T-helper 2 cell treated with Interferon-gamma antibody and Interleukin-4, amounts not matched to agents 5 μg/mL and 100 μg/mL, for 36 hours (primary cell): ENCODE data around the gene LRRC23.
"Not testable (repeated sequence)": the region's sequence is repeated elsewhere in the genome, so short reads cannot be mapped to it uniquely, and the experiment has no call there.

ENCODE experiments used
- DNase-seq: peaks from one replicate; pipeline ENCODE4 v3.0.0; 2021; ENCODE audit warnings: low spot score
- H3K27ac Mint-ChIP-seq: one replicate; pipeline ENCODE4 v1.8.0; 2021; ENCODE audit warnings: mild to moderate bottlenecking, mixed read lengths
- H3K27me3 Mint-ChIP-seq: one replicate; pipeline ENCODE4 v1.8.0; 2021; ENCODE audit warnings: low read depth, mixed read lengths
- H3K36me3 Mint-ChIP-seq: one replicate; pipeline ENCODE4 v1.8.0; 2021; ENCODE audit warnings: low read depth, mixed read lengths
- H3K4me1 Mint-ChIP-seq: one replicate; pipeline ENCODE4 v1.8.0; 2021; ENCODE audit warnings: low read depth, mixed read lengths
- H3K4me3 Mint-ChIP-seq: one replicate; pipeline ENCODE4 v1.8.0; 2022; ENCODE audit warnings: mild to moderate bottlenecking, moderate library complexity, mixed read lengths
- H3K9me3 Mint-ChIP-seq: one replicate; pipeline ENCODE4 v1.8.0; 2021; ENCODE audit warnings: mixed read lengths

Gene LRRC23

GRCh38 chr12:6868211-6869048 lies 36.2 kb upstream of the LRRC23 start:
- Mint-ChIP-seq H3K27ac (peak overlapping the region; percentile 80), H3K9me3 (no peaks in the 10 kb centered on the region), H3K36me3 (peaks cover 65% of the 10 kb centered on the region), H3K4me1 (peaks cover 44% of the 10 kb centered on the region), H3K4me3 (peak overlapping the region; percentile 93), H3K27me3 (no peaks in the 10 kb centered on the region)
- DNase-seq, result no peak

GRCh38 chr12:6869049-6870021 lies 35.3 kb upstream of the LRRC23 start:
- Mint-ChIP-seq H3K27me3 (no peaks in the 10 kb centered on the region), H3K27ac (peak overlapping the region; percentile 80), H3K4me3 (peak overlapping the region; percentile 93), H3K9me3 (no peaks in the 10 kb centered on the region), H3K36me3 (peaks cover 60% of the 10 kb centered on the region), H3K4me1 (peaks cover 47% of the 10 kb centered on the region)
- DNase-seq, result peak; percentile 71

DNA sequence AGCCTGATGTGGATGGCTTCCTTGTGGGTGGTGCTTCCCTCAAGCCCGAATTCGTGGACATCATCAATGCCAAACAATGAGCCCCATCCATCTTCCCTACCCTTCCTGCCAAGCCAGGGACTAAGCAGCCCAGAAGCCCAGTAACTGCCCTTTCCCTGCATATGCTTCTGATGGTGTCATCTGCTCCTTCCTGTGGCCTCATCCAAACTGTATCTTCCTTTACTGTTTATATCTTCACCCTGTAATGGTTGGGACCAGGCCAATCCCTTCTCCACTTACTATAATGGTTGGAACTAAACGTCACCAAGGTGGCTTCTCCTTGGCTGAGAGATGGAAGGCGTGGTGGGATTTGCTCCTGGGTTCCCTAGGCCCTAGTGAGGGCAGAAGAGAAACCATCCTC lies 34.3 kb upstream of the LRRC23 start:
- peak overlapping the region; percentile 93 for H3K4me3 Mint-ChIP-seq
- H3K9me3 Mint-ChIP-seq, H3K27me3 Mint-ChIP-seq, DNase-seq: not testable (repeated sequence)
- peak overlapping the region; percentile 31 for H3K27ac Mint-ChIP-seq
- H3K4me1 Mint-ChIP-seq, result peaks cover 49% of the 10 kb centered on the region
- H3K36me3 Mint-ChIP-seq, result peaks cover 55% of the 10 kb centered on the region

DNA sequence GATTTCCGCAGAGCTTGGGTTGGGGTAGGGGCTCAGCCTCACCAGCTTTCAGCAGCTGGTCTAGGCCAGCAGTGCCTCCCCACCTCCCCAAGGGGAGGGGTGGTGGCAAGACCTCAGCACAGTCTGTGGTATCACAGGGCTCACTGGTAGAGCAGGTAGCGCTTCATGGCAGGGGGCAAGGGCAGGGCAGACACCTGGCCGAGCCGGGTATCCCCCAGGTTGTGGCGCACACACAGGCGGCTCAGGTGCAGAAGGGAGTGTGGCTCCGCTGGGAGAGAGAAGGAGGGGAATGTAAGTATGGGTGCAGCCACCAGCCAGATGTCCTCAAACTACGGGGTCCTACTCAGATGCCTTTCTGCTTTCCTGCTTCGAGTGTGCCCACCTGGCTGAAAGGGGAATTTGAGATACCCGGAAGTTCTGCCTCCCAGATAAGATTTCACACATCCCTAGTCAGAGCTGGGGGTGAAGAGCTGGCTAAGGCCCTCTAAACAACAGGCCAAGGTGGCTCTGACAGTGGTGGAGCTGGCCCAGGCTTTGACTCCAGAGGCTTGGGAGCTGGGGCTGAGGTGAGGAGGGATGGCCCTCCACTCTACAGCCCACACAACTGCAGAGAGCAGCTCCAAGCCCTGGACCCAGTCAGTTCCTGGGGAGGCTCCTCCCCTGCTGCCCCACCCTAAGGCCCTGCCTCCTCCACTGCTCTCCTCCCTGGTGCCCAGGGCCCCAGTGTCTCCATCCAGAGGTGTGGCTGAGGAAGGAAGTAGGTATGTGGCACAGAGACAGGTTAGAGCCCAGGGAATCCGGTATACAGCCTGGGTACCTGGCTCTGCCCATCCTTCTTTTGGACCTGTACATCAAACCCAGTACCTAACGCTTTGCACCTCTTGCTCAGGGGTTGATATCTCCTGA lies 33.3 kb upstream of the LRRC23 start:
- Mint-ChIP-seq H3K36me3 (peaks cover 51% of the 10 kb centered on the region), H3K4me1 (peaks cover 51% of the 10 kb centered on the region), H3K27ac (peak overlapping the region; percentile 88), H3K9me3 (no peaks in the 10 kb centered on the region), H3K27me3 (no peaks in the 10 kb centered on the region), H3K4me3 (peak overlapping the region; percentile 93)
- peak; percentile 50 for DNase-seq

DNA sequence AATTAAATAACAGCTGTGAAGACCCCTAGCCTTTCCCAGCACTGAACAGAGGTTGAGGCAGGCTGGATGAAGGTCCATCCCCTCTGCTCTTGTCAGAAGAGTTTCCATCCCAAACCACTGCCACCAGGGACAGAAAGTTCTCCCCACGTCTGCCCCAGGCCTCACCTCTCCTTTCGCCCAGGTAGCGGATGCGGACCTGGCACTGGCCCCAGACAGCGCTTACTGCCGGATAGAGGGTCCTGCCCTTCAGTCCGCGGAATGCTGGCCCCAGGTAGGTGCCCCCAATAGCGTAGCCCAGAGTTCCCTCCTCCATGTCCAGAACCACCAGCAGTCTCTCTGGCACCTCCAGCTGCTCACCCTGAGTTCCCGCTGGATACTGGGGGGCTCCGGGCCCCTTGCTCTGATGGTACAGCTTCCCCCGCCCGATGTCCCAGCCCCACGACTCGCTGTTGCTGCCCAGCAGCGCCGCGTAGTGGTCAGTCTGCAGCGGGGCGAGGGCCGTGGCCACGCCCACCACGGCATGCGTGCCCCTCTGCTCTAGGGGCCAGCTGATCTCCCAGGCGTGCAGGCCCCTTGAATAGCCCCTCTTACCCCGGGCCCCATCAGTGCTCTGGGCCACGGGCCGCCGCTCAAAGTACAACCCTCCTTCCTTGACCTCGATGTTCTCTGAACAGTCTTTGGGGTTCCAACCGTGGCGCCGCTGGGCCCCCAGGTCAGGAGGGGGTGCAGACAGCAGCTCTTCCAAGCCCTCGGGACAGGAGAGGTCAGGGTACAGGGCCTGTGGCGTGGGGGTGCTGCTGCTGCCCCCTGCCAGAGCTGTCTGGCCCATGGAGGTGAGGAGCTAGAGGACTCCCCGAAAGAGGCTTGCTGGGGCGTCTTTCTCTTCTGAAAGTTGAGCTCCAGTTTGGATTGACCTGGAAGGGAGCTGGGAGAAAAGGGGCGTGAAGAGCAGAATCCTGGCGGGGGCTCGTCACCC lies 32.3 kb upstream of the LRRC23 start:
- Mint-ChIP-seq H3K27ac (peak overlapping the region; percentile 88), H3K36me3 (peaks cover 54% of the 10 kb centered on the region), H3K4me1 (peaks cover 48% of the 10 kb centered on the region), H3K9me3 (no peaks in the 10 kb centered on the region), H3K4me3 (peak overlapping the region; percentile 93), H3K27me3 (no peaks in the 10 kb centered on the region)
- DNase-seq, result peak; percentile 84

DNA sequence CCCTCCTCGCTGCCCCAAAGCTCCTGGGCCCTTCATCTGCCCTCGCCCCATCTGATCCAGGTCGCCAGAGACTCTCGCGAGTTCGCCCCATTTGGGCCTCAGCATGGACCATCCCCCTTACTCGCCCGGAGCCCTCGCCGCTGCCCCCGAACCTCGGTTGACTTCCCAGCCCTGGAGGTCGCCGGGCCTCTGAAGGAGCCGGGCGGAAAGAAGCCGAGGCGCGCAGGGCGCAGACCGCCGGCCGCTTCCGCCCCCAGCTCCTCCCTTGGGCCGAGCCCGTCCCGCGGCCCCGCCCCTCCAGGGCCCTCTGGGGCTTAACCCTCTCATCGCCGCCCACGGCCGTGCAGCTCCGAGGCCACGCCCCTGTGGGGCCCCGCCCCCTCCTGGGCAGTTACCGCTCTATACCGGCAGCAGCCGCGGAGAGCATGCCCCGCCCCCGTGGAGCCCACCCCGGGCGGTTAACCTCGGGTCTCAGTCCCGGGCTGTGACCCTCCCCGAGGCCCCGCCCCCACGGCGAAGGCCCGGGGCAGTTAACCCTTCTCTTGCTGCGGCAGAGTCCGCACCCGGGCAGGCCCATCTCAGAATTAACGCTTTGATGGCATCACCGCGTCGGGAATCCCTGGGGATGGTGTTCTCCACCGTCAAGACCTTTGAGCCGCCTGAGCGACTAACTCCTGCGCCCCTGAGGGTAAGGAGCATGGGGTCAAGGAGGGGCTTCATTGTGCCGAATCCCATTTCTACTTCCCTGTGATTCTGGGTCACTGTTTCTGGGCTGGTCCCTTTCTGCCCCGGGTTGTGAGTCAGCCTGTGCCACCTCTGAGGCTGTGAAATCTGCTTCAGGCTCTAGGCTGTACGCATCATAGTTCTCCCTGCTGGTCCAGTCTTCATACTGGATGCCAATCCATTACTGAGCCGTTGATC lies 31.3 kb upstream of the LRRC23 start, which contains the start of gene SPSB2:
Gene SPSB2, minus strand, starts transcription at position 210 of the 921 bp plus-strand sequence. CDS start 402 bp downstream, outside the sequence.
- DNase-seq, result peak; percentile 99
- Mint-ChIP-seq H3K36me3 (peaks cover 50% of the 10 kb centered on the region), H3K27me3 (no peaks in the 10 kb centered on the region), H3K9me3 (no peaks in the 10 kb centered on the region), H3K4me1 (peaks cover 45% of the 10 kb centered on the region), H3K27ac (peak within 1 kb of the TSS; percentile 88), H3K4me3 (peak within 1 kb of the TSS; percentile 93)

GRCh38 chr12:6874015-6874368 lies 30.6 kb upstream of the LRRC23 start:
- H3K27me3 Mint-ChIP-seq, H3K9me3 Mint-ChIP-seq, DNase-seq: not testable (repeated sequence)
- Mint-ChIP-seq H3K4me3 (peak overlapping the region; percentile 93), H3K4me1 (peaks cover 39% of the 10 kb centered on the region), H3K36me3 (peaks cover 46% of the 10 kb centered on the region), H3K27ac (peak overlapping the region; percentile 82)

- H3K27ac Mint-ChIP-seq, H3K4me1 Mint-ChIP-seq, H3K9me3 Mint-ChIP-seq, DNase-seq, H3K27me3 Mint-ChIP-seq, H3K4me3 Mint-ChIP-seq: not testable (repeated sequence)
- H3K36me3 Mint-ChIP-seq, result peaks cover 28% of the 10 kb centered on the region
These were observed 24.8 kb upstream of the LRRC23 start for GRCh38 chr12:6879824-6880223.

GRCh38 chr12:6883252-6883651 lies 21.4 kb upstream of the LRRC23 start:
- Mint-ChIP-seq H3K27ac (no peak overlapping the region), H3K36me3 (peaks cover 18% of the 10 kb centered on the region), H3K27me3 (no peaks in the 10 kb centered on the region), H3K4me3 (no peak overlapping the region), H3K9me3 (no peaks in the 10 kb centered on the region), H3K4me1 (no peaks in the 10 kb centered on the region)
- no peak for DNase-seq

DNA sequence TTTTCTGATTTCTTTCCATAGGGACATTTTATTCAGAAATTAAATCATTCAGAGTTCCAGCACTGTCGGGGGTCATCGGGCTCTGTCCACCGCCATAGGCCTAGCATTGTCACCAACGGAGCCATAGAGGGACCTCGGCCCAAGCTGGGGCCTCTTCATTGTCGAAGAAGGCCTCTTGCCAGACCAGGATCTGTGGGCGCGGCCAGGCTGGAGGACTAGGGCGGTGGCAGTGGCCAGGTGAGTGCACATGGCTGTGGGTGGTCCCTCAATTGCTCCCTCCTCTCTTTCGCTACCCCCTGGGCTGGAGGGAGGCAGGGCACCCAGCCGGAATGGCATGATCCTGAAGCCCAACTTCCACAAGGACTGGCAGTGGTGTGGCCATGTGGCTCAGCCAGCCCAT lies 20.9 kb upstream of the LRRC23 start:
- Mint-ChIP-seq H3K36me3 (peaks cover 18% of the 10 kb centered on the region), H3K4me1 (no peaks in the 10 kb centered on the region), H3K27ac (no peak overlapping the region), H3K9me3 (no peaks in the 10 kb centered on the region), H3K27me3 (no peaks in the 10 kb centered on the region), H3K4me3 (no peak overlapping the region)
- no peak for DNase-seq

DNA sequence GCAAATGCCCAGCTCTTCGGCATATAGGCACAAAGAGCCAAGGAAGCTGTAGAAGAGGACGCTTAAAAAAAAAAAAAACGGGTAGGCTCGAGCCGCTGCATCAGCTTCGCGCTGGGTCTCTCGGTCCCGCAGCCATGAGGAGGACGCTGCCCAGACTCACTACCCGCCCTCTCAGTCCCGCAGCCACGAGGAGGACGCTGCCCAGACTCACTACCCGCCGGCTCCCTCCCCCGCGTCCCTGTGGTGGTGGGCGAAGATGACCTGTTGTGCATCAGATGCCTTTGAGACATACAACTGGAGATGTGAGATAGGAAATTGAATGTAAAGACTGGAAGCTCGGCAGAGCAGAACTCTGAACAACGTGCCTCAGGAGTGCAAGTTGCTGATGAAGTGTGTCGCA lies 20.1 kb upstream of the LRRC23 start:
- no peak for DNase-seq
- H3K4me1 Mint-ChIP-seq, result no peaks in the 10 kb centered on the region
- H3K9me3 Mint-ChIP-seq, result no peaks in the 10 kb centered on the region
- H3K36me3 Mint-ChIP-seq, result peaks cover 15% of the 10 kb centered on the region
- H3K27ac Mint-ChIP-seq, result no peak overlapping the region
- H3K4me3 Mint-ChIP-seq, result no peak overlapping the region
- H3K27me3 Mint-ChIP-seq, result no peaks in the 10 kb centered on the region
